Natural killer cell (primary cell): ENCODE data around the gene SLC9C1. TPM values are rescaled to one million over a fixed set of nuclear protein-coding genes. Genes with fewer than 3 reads are reported as not detected.

Experiments used
- ATAC-seq, 3 donors: fragments of 150-1000 bp in 2 of 3; fragments of 200-7000 bp in 1 of 3; cut with Tn5 transposase; 1 replicate in 1 of 3; 2 replicates in 2 of 3; pipeline ENCODE4 v1.10.0; 2021; ENCODE audit warnings: mild to moderate bottlenecking in 2 of 3, moderate library complexity in 2 of 3
- DNase-seq, 2 donors: peaks; one replicate each; pipeline versions ENCODE4 v3.0.0 to v3.0.0-alpha.2; 2013 to 2021; ENCODE audit warnings: mixed read lengths in 1 of 2
- H3K27ac ChIP-seq: one replicate; pipeline ENCODE4 v1.5.1; 2013; ENCODE audit warnings: mild to moderate bottlenecking, low read length
- H3K27me3 ChIP-seq: one replicate; pipeline ENCODE4 v1.6.1; 2013; ENCODE audit warnings: low read length; ENCODE audit not compliant: control insufficient read depth, insufficient read depth
- H3K36me3 ChIP-seq: one replicate; pipeline ENCODE4 v1.6.1; 2013; ENCODE audit warnings: low read length; ENCODE audit not compliant: control insufficient read depth, insufficient read depth
- H3K4me1 ChIP-seq: one replicate; pipeline ENCODE4 v1.6.1; 2013; ENCODE audit warnings: low read length; ENCODE audit not compliant: control insufficient read depth, insufficient read depth
- H3K4me3 ChIP-seq: one replicate; pipeline ENCODE4 v1.5.1; 2013; ENCODE audit warnings: low read length
- H3K9me3 ChIP-seq: one replicate; pipeline ENCODE4 v1.6.1; 2013; ENCODE audit warnings: low read length; ENCODE audit not compliant: control insufficient read depth, insufficient read depth
- H3K27ac Mint-ChIP-seq, 2 donors: one replicate each; pipeline ENCODE4 v1.8.0; 2022; ENCODE audit warnings: mild to moderate bottlenecking in 2 of 2, mixed read lengths in 2 of 2, moderate library complexity in 1 of 2
- H3K27me3 Mint-ChIP-seq, 2 donors: one replicate each; pipeline ENCODE4 v1.8.0; 2022; ENCODE audit warnings: low read depth in 2 of 2, mixed read lengths in 2 of 2
- H3K36me3 Mint-ChIP-seq: one replicate; pipeline ENCODE4 v1.8.0; 2022; ENCODE audit warnings: mixed read lengths
- H3K4me1 Mint-ChIP-seq, 2 donors: one replicate each; pipeline ENCODE4 v1.8.0; 2022; ENCODE audit warnings: mixed read lengths in 2 of 2
- H3K4me3 Mint-ChIP-seq: one replicate; pipeline ENCODE4 v1.8.0; 2022; ENCODE audit warnings: mild to moderate bottlenecking, moderate library complexity, mixed read lengths
- H3K9me3 Mint-ChIP-seq, 2 donors: one replicate each; pipeline ENCODE4 v1.8.0; 2022; ENCODE audit warnings: mixed read lengths in 2 of 2
- WGBS: methylation state at CpG from one replicate; pipeline ENCODE4 v1.1.7; 2013; ENCODE audit warnings: missing lambda C conversion rate; ENCODE audit not compliant: insufficient coverage; 5-methylcytosine and 5-hydroxymethylcytosine counted together
- intact Hi-C: fragments of 100-400 bp; cut with micrococcal nuclease; formaldehyde crosslinking; loops from one replicate; pipeline ENCODE4 v1.14.2; 2022
- total RNA-seq, 4 donors: library from RNA; stranded (reverse); fragments of 120-200 nt in 1 of 4; gene quantifications; one replicate each; pipeline versions ENCODE4 v1.2.3 to v1.2.4, GENCODE V29; 2013 to 2022
- TF ChIP-seq, protein P1 (sequence below): fragments of 200-600 bp; IDR thresholded peaks from one replicate; pipeline ENCODE4 v1.8.0; 2022; ENCODE audit warnings: antibody characterized with exemption

The SLC9C1 gene
- total RNA-seq, 3 donors from 2014 or later (not counting 1 experiment from before 2014, with no cell fraction given): not detected

DNA sequence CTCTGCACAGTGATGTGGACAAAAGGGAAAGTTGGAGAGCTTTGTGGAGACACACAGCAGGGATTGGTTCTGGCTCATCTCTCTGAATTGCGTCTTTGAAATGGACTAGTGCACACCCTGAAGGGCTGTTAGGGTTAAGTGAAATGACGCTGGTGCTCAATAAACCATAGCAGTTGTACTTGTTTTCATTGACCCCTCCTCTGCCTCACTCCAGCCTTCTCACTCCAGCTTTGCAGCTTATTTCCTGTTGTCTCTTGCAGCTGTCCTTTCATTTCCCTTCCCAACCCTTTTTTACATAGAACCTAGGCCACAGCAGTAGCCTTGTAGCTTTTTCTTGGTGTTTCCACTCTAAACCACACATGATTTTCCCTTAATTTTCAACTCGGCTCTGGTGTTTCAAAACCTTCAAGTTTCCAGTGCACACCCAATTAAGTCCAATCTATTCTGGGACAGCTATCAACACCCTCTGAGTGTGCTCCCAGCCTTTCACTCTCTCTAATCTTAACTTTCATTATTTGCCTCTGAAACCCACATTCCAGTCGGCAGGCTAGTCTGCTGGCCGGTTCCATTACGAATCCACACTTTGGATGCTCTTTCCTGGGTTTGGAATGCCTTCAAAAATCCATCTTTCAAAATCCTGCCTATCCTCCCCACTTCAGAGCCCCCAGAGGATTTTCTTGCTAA, 201.4 kb downstream of the SLC9C1 start:
- Mint-ChIP-seq H3K9me3 (no peaks in the 10 kb centered on the region), H3K27ac (no peak overlapping the region), H3K4me3 (no peak overlapping the region), H3K4me1 (peaks cover 10 to 15% of the 10 kb centered on the region in 2 donors), H3K36me3 (no peaks in the 10 kb centered on the region), H3K27me3 (peaks cover 16 to 31% of the 10 kb centered on the region in 2 donors)
- TF ChIP-seq, protein P1, sequence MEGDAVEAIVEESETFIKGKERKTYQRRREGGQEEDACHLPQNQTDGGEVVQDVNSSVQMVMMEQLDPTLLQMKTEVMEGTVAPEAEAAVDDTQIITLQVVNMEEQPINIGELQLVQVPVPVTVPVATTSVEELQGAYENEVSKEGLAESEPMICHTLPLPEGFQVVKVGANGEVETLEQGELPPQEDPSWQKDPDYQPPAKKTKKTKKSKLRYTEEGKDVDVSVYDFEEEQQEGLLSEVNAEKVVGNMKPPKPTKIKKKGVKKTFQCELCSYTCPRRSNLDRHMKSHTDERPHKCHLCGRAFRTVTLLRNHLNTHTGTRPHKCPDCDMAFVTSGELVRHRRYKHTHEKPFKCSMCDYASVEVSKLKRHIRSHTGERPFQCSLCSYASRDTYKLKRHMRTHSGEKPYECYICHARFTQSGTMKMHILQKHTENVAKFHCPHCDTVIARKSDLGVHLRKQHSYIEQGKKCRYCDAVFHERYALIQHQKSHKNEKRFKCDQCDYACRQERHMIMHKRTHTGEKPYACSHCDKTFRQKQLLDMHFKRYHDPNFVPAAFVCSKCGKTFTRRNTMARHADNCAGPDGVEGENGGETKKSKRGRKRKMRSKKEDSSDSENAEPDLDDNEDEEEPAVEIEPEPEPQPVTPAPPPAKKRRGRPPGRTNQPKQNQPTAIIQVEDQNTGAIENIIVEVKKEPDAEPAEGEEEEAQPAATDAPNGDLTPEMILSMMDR: no peak
- Histone ChIP-seq H3K36me3 (no peaks in the 10 kb centered on the region), H3K27me3 (no peaks in the 10 kb centered on the region), H3K9me3 (no peaks in the 10 kb centered on the region), H3K27ac (no peak overlapping the region), H3K4me1 (peaks cover 2% of the 10 kb centered on the region), H3K4me3 (no peak overlapping the region)
- DNase-seq (no peak), ATAC-seq (no peak)
- intact Hi-C loops: no loop called here
- 71% methylated on average over 6 of the region's 6 CpGs for WGBS

DNA sequence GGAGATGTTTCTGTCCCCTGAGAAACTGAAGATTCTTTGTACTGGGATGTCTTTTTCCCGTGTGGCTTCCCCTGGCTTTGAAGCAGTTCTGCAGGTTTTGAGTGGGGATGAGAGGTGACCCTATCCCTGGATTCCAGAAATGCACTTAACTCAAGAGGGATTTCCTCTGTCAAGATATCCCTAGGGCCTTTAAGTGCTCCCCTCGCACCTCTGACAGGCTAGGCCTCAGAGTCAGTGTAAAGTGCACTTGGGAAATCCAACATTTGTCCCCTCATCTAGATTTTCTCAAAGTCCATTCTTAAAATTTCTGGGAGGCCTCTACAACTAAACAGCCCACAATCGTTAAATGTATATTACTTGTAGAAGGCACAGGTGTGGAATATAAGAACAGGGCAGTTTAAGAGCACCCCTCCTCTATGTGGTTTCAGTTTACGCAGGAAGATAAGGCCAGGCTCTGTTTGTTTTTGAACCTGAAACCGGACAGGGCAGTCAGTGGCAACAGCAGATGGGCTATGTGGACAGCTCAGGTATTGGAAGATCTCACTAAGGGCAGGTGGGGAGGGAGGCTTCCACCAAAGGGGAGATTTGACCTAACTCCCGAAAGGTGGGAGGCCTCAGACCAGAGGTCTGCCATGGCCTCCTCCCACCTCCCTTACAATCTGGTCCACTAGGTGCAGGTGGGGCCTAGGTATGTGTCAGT, 203.0 kb downstream of the SLC9C1 start:
- no peak overlapping the region for H3K4me3 Mint-ChIP-seq
- no peaks in the 10 kb centered on the region for H3K9me3 Mint-ChIP-seq
- WGBS: 75% methylated on average over 4 of the region's 6 CpGs
- Histone ChIP-seq H3K27me3 (peaks cover 3% of the 10 kb centered on the region), H3K4me3 (no peak overlapping the region), H3K9me3 (no peaks in the 10 kb centered on the region), H3K4me1 (peaks cover 11% of the 10 kb centered on the region), H3K27ac (no peak overlapping the region), H3K36me3 (no peaks in the 10 kb centered on the region)
- no peak overlapping the region for H3K27ac Mint-ChIP-seq
- DNase-seq (no peak), ATAC-seq (no peak)
- TF ChIP-seq, protein P1: no peak
- H3K27me3 Mint-ChIP-seq: peaks cover 16 to 22% of the 10 kb centered on the region in 2 donors
- peaks cover 18 to 26% of the 10 kb centered on the region in 2 donors for H3K4me1 Mint-ChIP-seq
- no peaks in the 10 kb centered on the region for H3K36me3 Mint-ChIP-seq
- intact Hi-C loops: no loop called here

Other genes starting within 250 kb of the SLC9C1 start
- under 1 TPM in 2 of 3 donors, not detected in 1; 0.42 to 0.90 TPM for gene C3orf52, start 207.8 kb downstream of the SLC9C1 start, total RNA-seq
- 1 to 10 TPM in 2 of 3 donors, under 1 TPM in 1; 0.59 to 3.0 (median 1.1) TPM for gene GCSAM, start 161.0 kb downstream of the SLC9C1 start, total RNA-seq
- gene CD200, start 38.9 kb upstream of the SLC9C1 start, total RNA-seq: under 1 TPM in 1 of 3 donors, not detected in 2; 0.35 TPM
- 1 to 10 TPM in 1 of 3 donors, under 1 TPM in 2; 0.56 to 4.0 (median 0.59) TPM for gene BTLA, start 205.3 kb upstream of the SLC9C1 start, total RNA-seq